Stimulated activated CD4-positive, alpha-beta T cell treated with anti-CD3 and anti-CD28 coated beads, Interleukin-15, amount 100 ng/mL, for 1 hour (primary cell): Measurements from ENCODE around the gene NEDD9.
A peak's percentile ranks its signal among the peaks of the same experiment; 100 is the strongest.

Experiments
- DNase-seq, 2 donors: peaks; one replicate each; pipeline ENCODE4 v3.0.0-alpha.2; 2020; ENCODE audit warnings: low read depth in 1 of 2, low spot score in 1 of 2

The NEDD9 gene

DNA sequence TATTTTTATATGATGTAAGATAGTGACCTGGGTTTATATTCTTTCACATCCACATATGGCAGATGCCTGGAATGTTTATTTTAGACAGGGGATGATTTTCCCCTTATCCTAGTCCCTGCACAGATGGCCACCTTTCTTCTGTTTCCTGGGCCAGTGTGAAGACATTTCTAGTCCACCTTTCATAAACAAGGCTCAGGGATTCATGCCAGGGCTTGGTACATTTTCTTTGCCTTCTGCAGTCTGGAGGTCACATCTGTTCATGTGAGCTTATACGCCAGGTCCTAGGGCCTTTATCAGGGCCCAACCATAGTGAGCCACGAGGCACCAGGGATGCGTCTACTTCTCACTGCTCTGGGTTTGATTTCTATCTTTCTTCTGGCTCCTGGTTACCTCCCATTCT is 82.9 kb downstream of the NEDD9 start:
- no peak for DNase-seq

DNA sequence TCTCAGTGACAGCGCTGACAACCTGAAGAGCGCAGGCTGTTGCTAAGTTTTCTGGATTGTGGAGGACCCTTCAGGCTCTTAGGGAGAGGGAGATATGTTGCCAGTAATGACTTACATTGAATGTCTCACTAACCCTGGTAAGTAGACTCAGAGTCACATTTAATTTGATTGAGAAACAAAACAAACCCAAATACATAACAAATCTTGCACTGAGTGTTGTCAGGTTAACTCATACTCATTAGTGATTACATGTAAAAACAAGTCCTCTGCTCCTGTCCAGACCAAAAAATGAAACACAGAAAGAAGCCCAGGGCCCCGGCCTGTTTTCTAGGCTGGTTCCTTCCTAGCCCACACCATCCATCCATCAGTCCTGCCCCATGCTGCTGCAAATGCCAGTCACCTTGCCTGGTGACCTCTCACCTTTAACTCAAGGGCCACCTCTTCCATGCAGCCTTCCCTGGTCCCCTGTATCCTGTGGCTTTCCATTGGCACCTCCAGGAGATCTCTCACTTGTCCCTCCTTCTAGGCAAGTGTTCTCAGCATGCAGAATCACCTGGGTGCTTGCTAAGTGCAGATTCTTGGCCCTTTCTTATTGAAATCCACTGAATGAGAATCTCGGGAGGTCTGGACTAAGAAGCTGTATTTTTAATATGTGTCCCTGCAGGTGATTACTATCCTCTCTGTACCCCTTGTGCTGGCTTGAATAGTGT is 86.2 kb downstream of the NEDD9 start:
- no peak for DNase-seq

DNA sequence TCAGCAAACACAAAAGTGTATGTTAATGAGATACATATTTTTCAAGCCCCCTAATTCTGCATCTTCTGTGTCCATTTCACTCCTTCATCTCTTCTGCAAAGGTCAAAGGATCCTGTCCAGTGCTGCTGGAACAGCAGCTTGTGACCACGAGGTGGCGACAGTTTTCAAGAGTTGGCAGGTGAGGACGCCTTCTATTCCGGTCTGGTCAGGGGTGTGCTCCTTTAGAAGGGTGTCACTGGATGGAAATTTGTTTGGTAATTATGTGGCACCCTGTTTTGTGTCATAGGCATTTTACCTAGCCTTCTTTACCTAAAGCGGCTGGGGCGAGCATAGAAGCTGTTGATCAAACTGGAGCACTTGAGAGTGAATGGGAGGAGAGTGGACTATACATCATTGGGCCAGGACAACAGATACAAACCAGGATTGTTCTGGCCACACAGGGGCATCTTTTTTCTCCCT is 88.0 kb downstream of the NEDD9 start:
- peak; percentile 31 to 55 for DNase-seq

GRCh38 chr6:11143394-11144371 is 88.8 kb downstream of the NEDD9 start:
- DNase-seq = no peak

GRCh38 chr6:11142296-11143027 is 90.0 kb downstream of the NEDD9 start:
- DNase-seq = no peak

GRCh38 chr6:11141295-11141694 is 91.2 kb downstream of the NEDD9 start:
- no peak for DNase-seq

DNA sequence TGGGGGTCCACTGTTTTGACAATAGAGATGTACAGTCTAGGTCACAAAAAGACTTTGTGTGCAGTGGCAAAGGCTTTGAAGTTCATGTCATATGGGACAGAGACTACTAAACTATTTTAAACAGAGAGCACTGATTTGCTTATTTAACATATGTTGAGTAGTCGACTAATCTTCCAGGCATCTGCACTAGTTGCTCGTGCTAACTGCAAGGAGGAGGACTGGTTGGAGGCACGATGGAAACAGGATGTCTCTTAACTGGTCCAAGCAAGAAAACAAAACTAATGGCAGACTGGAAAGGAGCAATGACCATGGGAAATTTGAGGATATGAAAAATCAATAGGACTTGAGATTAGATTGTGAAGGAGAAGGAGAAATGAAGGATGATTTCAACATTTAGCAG is 92.4 kb downstream of the NEDD9 start:
- no peak for DNase-seq

GRCh38 chr6:11139051-11139960 is 93.2 kb downstream of the NEDD9 start:
- no peak for DNase-seq

DNA sequence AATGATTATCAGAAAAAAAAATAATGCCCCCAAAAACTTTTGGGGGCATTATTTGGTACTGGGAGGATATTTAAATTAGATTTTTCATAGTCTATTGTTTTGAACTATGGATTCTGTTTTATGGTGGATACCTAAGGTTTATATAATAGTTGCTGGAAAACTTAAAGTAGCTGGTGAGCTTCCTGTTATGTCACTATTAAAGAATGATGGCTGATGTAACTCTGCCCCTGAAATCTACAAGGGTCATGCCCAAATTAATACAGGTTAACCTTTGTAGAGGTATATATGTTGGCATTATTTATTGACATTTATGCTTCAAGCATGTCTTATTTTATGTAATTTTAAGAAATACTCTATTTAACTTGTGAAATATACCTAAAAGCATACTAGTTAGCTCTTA is 95.7 kb downstream of the NEDD9 start:
- DNase-seq = no peak
